ENCODE measurements around the gene MAST3.

GRCh38 chr19:18170714-18171255 lies 73.2 kb downstream of the MAST3 start:
- TF ChIP-seq, protein P1, sequence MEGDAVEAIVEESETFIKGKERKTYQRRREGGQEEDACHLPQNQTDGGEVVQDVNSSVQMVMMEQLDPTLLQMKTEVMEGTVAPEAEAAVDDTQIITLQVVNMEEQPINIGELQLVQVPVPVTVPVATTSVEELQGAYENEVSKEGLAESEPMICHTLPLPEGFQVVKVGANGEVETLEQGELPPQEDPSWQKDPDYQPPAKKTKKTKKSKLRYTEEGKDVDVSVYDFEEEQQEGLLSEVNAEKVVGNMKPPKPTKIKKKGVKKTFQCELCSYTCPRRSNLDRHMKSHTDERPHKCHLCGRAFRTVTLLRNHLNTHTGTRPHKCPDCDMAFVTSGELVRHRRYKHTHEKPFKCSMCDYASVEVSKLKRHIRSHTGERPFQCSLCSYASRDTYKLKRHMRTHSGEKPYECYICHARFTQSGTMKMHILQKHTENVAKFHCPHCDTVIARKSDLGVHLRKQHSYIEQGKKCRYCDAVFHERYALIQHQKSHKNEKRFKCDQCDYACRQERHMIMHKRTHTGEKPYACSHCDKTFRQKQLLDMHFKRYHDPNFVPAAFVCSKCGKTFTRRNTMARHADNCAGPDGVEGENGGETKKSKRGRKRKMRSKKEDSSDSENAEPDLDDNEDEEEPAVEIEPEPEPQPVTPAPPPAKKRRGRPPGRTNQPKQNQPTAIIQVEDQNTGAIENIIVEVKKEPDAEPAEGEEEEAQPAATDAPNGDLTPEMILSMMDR (IDR thresholded peaks at IDR 0.05; ENCODE audit: low read depth, low read length, missing input control), result no peak
- no peak for TF ChIP-seq ZBTB33 (IDR thresholded peaks at IDR 0.05)
- TF ChIP-seq REST (IDR thresholded peaks at IDR 0.05), result no peak
- no peak for TF ChIP-seq JUND (IDR thresholded peaks at IDR 0.05)
- no peak for TF ChIP-seq MAX (IDR thresholded peaks at IDR 0.05)
- no peak for TF ChIP-seq YY1 (IDR thresholded peaks at IDR 0.05)
- no peak for TF ChIP-seq GABPA (IDR thresholded peaks at IDR 0.05 in 1 of 2, conservative IDR thresholded peaks at IDR 0.05 in 1 of 2)
- no peak for TF ChIP-seq RAD21 (IDR thresholded peaks at IDR 0.05)
- no peak for TF ChIP-seq EGR1 (IDR thresholded peaks at IDR 0.05; ENCODE audit: low read depth in 2 of 2)
- TF ChIP-seq, protein P2, sequence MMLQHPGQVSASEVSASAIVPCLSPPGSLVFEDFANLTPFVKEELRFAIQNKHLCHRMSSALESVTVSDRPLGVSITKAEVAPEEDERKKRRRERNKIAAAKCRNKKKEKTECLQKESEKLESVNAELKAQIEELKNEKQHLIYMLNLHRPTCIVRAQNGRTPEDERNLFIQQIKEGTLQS (IDR thresholded peaks at IDR 0.05), result no peak
- TF ChIP-seq RXRA (IDR thresholded peaks at IDR 0.05), result no peak
- TF ChIP-seq FOXA1 (IDR thresholded peaks at IDR 0.05), result no peak
- TF ChIP-seq NR2F2 (IDR thresholded peaks at IDR 0.05), result no peak
- TF ChIP-seq HNF4A (conservative IDR thresholded peaks at IDR 0.05), result no peak

All from liver (tissue), 3 donors.